DND-41 (cell line): ENCODE results near the gene ZC3H4.

Source experiments
- CTCF ChIP-seq: IDR thresholded peaks from 2 replicates; pipeline ENCODE4 v1.5.1; 2012; ENCODE audit warnings: borderline replicate concordance, low read length, moderate library complexity, mild to moderate bottlenecking; ENCODE audit not compliant: poor library complexity, severe bottlenecking; ENCODE audit errors: extremely low read depth
- EZH2 ChIP-seq: IDR thresholded peaks from 3 replicates; pipeline ENCODE4 v1.6.1; 2012; ENCODE audit warnings: borderline replicate concordance, low read depth, mild to moderate bottlenecking, moderate library complexity, low read length, inconsistent platforms; ENCODE audit not compliant: severe bottlenecking

GRCh38 chr19:47019431-47020041, 94.0 kb downstream of the ZC3H4 start, which contains the start of gene NPAS1:
- TF ChIP-seq CTCF (no peak), EZH2 (no peak)
